D721Med (cell line): ENCODE data around the gene THPO.

ENCODE experiments used
- DNase-seq: peaks from one replicate; pipeline ENCODE4 v3.0.0; 2011; ENCODE audit warnings: low spot score; ENCODE audit not compliant: insufficient read length
- FAIRE-seq: peaks from 2 replicates; lab custom pipeline; 2011; peaks lifted over from hg19 to GRCh38; lab: Jason Lieb, UNC
- TF ChIP-seq, protein P1 (sequence below): IDR thresholded peaks from 2 replicates; pipeline ENCODE4 v1.5.1; 2012; ENCODE audit warnings: mild to moderate bottlenecking, control low read depth; ENCODE audit not compliant: insufficient read depth; ENCODE audit errors: missing control alignments

Gene THPO

DNA sequence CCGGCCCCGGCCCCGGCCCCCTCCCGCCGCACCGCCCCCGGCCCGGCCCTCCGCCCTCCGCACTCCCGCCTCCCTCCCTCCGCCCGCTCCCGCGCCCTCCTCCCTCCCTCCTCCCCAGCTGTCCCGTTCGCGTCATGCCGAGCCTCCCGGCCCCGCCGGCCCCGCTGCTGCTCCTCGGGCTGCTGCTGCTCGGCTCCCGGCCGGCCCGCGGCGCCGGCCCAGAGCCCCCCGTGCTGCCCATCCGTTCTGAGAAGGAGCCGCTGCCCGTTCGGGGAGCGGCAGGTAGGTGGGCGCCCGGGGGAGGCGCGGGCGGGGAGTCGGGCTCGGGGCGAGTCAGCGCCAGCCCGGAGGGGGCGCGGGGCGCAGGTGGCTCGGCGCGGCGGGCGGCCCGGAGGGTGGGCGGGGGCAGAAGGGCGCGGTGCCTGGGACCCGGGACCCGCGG, 2.2 kb upstream of the THPO start:
- FAIRE-seq = no peak
- TF ChIP-seq, protein P1, sequence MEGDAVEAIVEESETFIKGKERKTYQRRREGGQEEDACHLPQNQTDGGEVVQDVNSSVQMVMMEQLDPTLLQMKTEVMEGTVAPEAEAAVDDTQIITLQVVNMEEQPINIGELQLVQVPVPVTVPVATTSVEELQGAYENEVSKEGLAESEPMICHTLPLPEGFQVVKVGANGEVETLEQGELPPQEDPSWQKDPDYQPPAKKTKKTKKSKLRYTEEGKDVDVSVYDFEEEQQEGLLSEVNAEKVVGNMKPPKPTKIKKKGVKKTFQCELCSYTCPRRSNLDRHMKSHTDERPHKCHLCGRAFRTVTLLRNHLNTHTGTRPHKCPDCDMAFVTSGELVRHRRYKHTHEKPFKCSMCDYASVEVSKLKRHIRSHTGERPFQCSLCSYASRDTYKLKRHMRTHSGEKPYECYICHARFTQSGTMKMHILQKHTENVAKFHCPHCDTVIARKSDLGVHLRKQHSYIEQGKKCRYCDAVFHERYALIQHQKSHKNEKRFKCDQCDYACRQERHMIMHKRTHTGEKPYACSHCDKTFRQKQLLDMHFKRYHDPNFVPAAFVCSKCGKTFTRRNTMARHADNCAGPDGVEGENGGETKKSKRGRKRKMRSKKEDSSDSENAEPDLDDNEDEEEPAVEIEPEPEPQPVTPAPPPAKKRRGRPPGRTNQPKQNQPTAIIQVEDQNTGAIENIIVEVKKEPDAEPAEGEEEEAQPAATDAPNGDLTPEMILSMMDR = no peak
- peak; percentile 81 for DNase-seq

DNA sequence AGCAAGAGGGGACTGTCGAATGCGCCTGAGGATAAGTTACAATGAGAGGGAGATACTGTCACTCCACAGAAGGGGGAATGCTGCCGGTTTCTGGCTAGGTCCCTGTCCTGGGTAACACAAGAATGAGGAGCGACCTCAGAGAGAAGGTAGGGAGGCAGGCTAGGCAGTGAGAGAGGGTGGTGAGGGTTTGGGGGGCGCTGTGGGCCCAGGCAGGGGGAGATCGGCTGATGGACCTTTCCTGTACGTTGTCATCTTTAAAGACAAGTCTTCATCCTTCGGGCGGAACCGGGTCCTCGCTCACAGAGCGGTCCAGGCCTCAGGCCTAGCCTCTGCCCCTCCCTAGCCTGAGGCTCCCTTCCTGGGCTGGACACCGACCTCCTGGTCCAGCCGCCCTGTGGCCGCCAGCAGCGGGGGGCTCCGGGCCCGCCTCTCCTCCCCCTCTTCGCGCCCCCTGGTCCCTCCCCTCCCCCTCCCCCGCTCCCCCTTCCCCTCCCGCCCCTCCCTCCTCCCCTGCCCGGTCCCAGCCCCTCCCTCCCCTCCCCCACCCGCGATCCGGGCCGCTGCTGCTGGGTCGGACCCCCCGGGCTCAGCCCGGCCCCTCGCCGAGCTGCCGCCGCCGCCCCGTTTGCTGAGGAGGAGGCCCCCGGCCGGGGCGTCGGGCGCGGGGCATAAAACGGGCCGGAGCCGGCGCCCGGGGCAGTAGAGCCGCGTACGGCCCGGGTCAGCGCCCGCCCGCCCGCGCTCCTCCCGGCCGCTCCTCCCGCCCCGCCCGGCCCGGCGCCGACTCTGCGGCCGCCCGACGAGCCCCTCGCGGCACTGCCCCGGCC, 1.6 kb upstream of the THPO start, which contains the start of gene CHRD:
CHRD (plus strand) TSS at position 697 of the 827 bp plus-strand sequence. CDS start 265 bp downstream, outside the sequence.
- FAIRE-seq (no peak), DNase-seq (no peak)
- TF ChIP-seq, protein P1 = no peak

GRCh38 chr3:184378651-184379357, 797 bp upstream of the THPO start:
- FAIRE-seq (no peak), DNase-seq (no peak)
- TF ChIP-seq, protein P1 = no peak

DNA sequence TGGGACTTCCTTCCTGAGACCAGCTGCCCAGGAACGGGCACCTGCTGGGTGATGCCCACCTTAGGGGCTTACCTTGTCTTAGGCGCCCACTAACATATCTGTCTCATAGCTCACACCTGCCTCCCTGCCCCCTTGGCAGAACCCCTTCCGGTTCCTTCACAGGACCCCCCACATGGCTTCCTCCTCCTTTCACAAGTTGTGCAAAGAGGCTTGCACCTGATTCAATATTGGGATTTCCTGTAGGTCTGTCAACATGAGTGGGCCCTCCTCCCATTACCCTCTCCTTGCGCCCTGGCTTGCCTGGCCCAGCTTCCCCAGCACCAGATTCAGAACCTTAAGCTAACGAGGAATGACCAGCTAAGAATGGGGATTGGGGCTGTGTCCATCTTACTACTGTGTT, 633 bp downstream of the THPO start:
- DNase-seq (no peak), FAIRE-seq (no peak)

GRCh38 chr3:184375747-184376461, 2.1 kb downstream of the THPO start:
- DNase-seq (no peak), FAIRE-seq (no peak)
- TF ChIP-seq, protein P1 = no peak

More for the DNA sequence above, 633 bp downstream of the THPO start:
- TF ChIP-seq, protein P1 = no peak

GRCh38 chr3:184373422-184373821, 4.6 kb downstream of the THPO start:
- TF ChIP-seq, protein P1 = no peak
- no peak for FAIRE-seq
- DNase-seq = no peak
